DOHH2 (cell line): ENCODE results near the gene GPX4.

ENCODE experiments used
- CTCF ChIP-seq: fragments of 200-600 bp; sonication (generic); IDR thresholded peaks from one replicate; pipeline ENCODE4 v1.5.1; 2014; ENCODE audit warnings: antibody characterized with exemption, mild to moderate bottlenecking, low read depth, low read length; ENCODE audit not compliant: poor library complexity, severe bottlenecking
- EZH2phosphoT487 ChIP-seq: fragments of 200-600 bp; sonication (generic); IDR thresholded peaks from 2 replicates; pipeline ENCODE4 v1.6.1; 2017; ENCODE audit warnings: borderline replicate concordance, mild to moderate bottlenecking, antibody characterized with exemption, low read length, moderate library complexity, mixed read lengths

GRCh38 chr19:1070576-1070930 lies 33.2 kb upstream of the GPX4 start:
- TF ChIP-seq CTCF (no peak), EZH2phosphoT487 (no peak)
